HEK293 (cell line): Measurements from ENCODE around the gene NLRP9.

Experiments
- CTCF ChIA-PET: fragments of 350-600 bp; formaldehyde crosslinking; extraction: SDS; loops from one replicate; lab custom pipeline; 2021; ENCODE audit warnings: antibody characterized with exemption; lab: Yijun Ruan, JAX
- POLR2A ChIA-PET: fragments of 300-600 bp; formaldehyde crosslinking; extraction: SDS; loops from one replicate; lab custom pipeline; 2020; ENCODE audit warnings: antibody characterized with exemption, inconsistent platforms; lab: Yijun Ruan, JAX
- H3K27ac ChIP-seq: fragments of 200-500 bp; sonication (Bioruptor generic); 2 replicates; pipeline ENCODE4 v1.5.1; 2014; ENCODE audit warnings: low read depth, low read length, control low read depth, inconsistent platforms; ENCODE audit errors: extremely low read depth
- H3K36me3 ChIP-seq, 2 experiments: fragments of 200-500 bp in 1 of 2; sonication (Bioruptor generic) in 1 of 2; 1 replicate in 1 of 2; 2 replicates in 1 of 2; pipeline ENCODE4 v1.5.1; 2014 to 2017; ENCODE audit warnings: inconsistent platforms in 2 of 2, low read length in 2 of 2; ENCODE audit not compliant: control insufficient read depth in 2 of 2, insufficient read depth in 1 of 2
- H3K4me1 ChIP-seq: fragments of 200-500 bp; sonication (Bioruptor generic); 2 replicates; pipeline ENCODE4 v1.5.1; 2014; ENCODE audit warnings: mild to moderate bottlenecking, low read length, inconsistent platforms; ENCODE audit not compliant: control insufficient read depth, insufficient read depth
- H3K4me3 ChIP-seq: 2 replicates; pipeline ENCODE4 v1.5.1; 2011; ENCODE audit warnings: low read depth, mild to moderate bottlenecking, control low read depth, low read length, moderate library complexity
- H3K9me3 ChIP-seq: fragments of 200-500 bp; sonication (Bioruptor generic); 2 replicates; pipeline ENCODE4 v1.5.1; 2014; ENCODE audit warnings: low read depth, low read length, inconsistent platforms; ENCODE audit not compliant: control insufficient read depth, insufficient read depth
- BCL11A ChIP-seq: fragments of 450-650 bp; formaldehyde crosslinking; IDR thresholded peaks from 2 replicates; pipeline ENCODE4 v1.5.1; 2016; ENCODE audit warnings: low read depth, missing biosample characterization, missing genetic modification characterization
- BCL11B ChIP-seq: fragments of 450-650 bp; formaldehyde crosslinking; IDR thresholded peaks from 2 replicates; pipeline ENCODE4 v1.5.1; 2016; ENCODE audit warnings: low read depth, missing biosample characterization, missing genetic modification characterization
- FEZF1 ChIP-seq: fragments of 450-650 bp; formaldehyde crosslinking; IDR thresholded peaks from 2 replicates; pipeline ENCODE4 v1.5.1; 2016; ENCODE audit warnings: missing biosample characterization, missing genetic modification characterization
- HIC1 ChIP-seq: fragments of 450-650 bp; formaldehyde crosslinking; IDR thresholded peaks from 2 replicates; pipeline ENCODE4 v1.5.1; 2016; ENCODE audit warnings: missing biosample characterization, missing genetic modification characterization
- HOXC10 ChIP-seq: sonication (generic); formaldehyde crosslinking; IDR thresholded peaks from 2 replicates; pipeline ENCODE4 v1.8.1; 2023; ENCODE audit warnings: mild to moderate bottlenecking, missing genetic modification reagents
- KLF1 ChIP-seq: fragments of 450-650 bp; formaldehyde crosslinking; IDR thresholded peaks from 2 replicates; pipeline ENCODE4 v1.5.1; 2016; ENCODE audit warnings: missing biosample characterization, missing genetic modification characterization
- KLF16 ChIP-seq: fragments of 450-650 bp; formaldehyde crosslinking; IDR thresholded peaks from 2 replicates; pipeline ENCODE4 v1.5.1; 2017; ENCODE audit warnings: missing biosample characterization, missing genetic modification characterization
- KLF9 ChIP-seq: fragments of 450-650 bp; formaldehyde crosslinking; IDR thresholded peaks from 2 replicates; pipeline ENCODE4 v1.5.1; 2016; ENCODE audit warnings: missing biosample characterization, missing genetic modification characterization, low read depth
- PATZ1 ChIP-seq: fragments of 450-650 bp; formaldehyde crosslinking; IDR thresholded peaks from 2 replicates; pipeline ENCODE4 v1.5.1; 2016; ENCODE audit warnings: missing biosample characterization, missing genetic modification characterization
- SETDB1 ChIP-seq: IDR thresholded peaks from one replicate; pipeline ENCODE4 v1.6.1; 2017; ENCODE audit warnings: mild to moderate bottlenecking, low read length, moderate library complexity, mixed read lengths; ENCODE audit not compliant: insufficient read length
- SP3 ChIP-seq: fragments of 450-650 bp; formaldehyde crosslinking; IDR thresholded peaks from 2 replicates; pipeline ENCODE4 v1.5.1; 2016; ENCODE audit warnings: missing biosample characterization, missing genetic modification characterization
- TRIM28 ChIP-seq: IDR thresholded peaks from 2 replicates; pipeline ENCODE4 v1.6.1; 2011; ENCODE audit warnings: low read length, control low read depth, borderline replicate concordance
- ZFP3 ChIP-seq: fragments of 450-650 bp; formaldehyde crosslinking; IDR thresholded peaks from 2 replicates; pipeline ENCODE4 v1.5.1; 2016; ENCODE audit warnings: low read depth, missing biosample characterization, missing genetic modification characterization
- ZNF174 ChIP-seq: fragments of 450-650 bp; formaldehyde crosslinking; IDR thresholded peaks from 2 replicates; pipeline ENCODE4 v1.5.0; 2017; ENCODE audit warnings: missing biosample characterization, mild to moderate bottlenecking, missing genetic modification characterization
- ZNF202 ChIP-seq: fragments of 450-650 bp; formaldehyde crosslinking; IDR thresholded peaks from 2 replicates; pipeline ENCODE4 v1.5.1; 2016; ENCODE audit warnings: missing biosample characterization, missing genetic modification characterization, borderline replicate concordance
- ZNF214 ChIP-seq: fragments of 450-650 bp; formaldehyde crosslinking; IDR thresholded peaks from 2 replicates; pipeline ENCODE4 v1.5.1; 2017; ENCODE audit warnings: missing biosample characterization, mild to moderate bottlenecking, missing genetic modification characterization, borderline replicate concordance
- ZNF239 ChIP-seq: fragments of 450-650 bp; formaldehyde crosslinking; IDR thresholded peaks from 2 replicates; pipeline ENCODE4 v1.5.1; 2016; ENCODE audit warnings: missing biosample characterization, missing genetic modification characterization
- ZNF248 ChIP-seq: fragments of 450-650 bp; formaldehyde crosslinking; IDR thresholded peaks from 2 replicates; pipeline ENCODE4 v1.5.1; 2017; ENCODE audit warnings: missing biosample characterization, missing genetic modification characterization
- ZNF266 ChIP-seq: fragments of 450-650 bp; formaldehyde crosslinking; IDR thresholded peaks from 2 replicates; pipeline ENCODE4 v1.5.1; 2016; ENCODE audit warnings: missing biosample characterization, missing genetic modification characterization, low read depth
- ZNF366 ChIP-seq: fragments of 450-650 bp; formaldehyde crosslinking; conservative IDR thresholded peaks from 2 replicates; pipeline ENCODE4 v1.5.1; 2016; ENCODE audit warnings: missing biosample characterization, missing genetic modification characterization
- ZNF449 ChIP-seq: fragments of 450-650 bp; formaldehyde crosslinking; IDR thresholded peaks from 2 replicates; pipeline ENCODE4 v1.5.1; 2017; ENCODE audit warnings: missing biosample characterization, mild to moderate bottlenecking, missing genetic modification characterization, moderate library complexity
- ZNF521 ChIP-seq: fragments of 450-650 bp; formaldehyde crosslinking; IDR thresholded peaks from 2 replicates; pipeline ENCODE4 v1.5.1; 2017; ENCODE audit warnings: missing biosample characterization, mild to moderate bottlenecking, missing genetic modification characterization
- ZNF549 ChIP-seq: fragments of 450-650 bp; IDR thresholded peaks from 2 replicates; pipeline ENCODE4 v1.5.1; 2018; ENCODE audit warnings: missing biosample characterization, missing genetic modification characterization, mild to moderate bottlenecking, inconsistent platforms, moderate library complexity
- ZNF555 ChIP-seq: fragments of 450-650 bp; formaldehyde crosslinking; conservative IDR thresholded peaks from 2 replicates; pipeline ENCODE4 v1.5.1; 2017; ENCODE audit warnings: missing biosample characterization, mild to moderate bottlenecking, missing genetic modification characterization, inconsistent platforms
- ZNF600 ChIP-seq: fragments of 450-650 bp; formaldehyde crosslinking; IDR thresholded peaks from 2 replicates; pipeline ENCODE4 v1.5.1; 2016; ENCODE audit warnings: missing biosample characterization, missing genetic modification characterization
- ZNF629 ChIP-seq: fragments of 450-650 bp; formaldehyde crosslinking; IDR thresholded peaks from 2 replicates; pipeline ENCODE4 v1.5.1; 2017; ENCODE audit warnings: missing biosample characterization, missing genetic modification characterization
- ZNF658 ChIP-seq: fragments of 450-650 bp; formaldehyde crosslinking; IDR thresholded peaks from 2 replicates; pipeline ENCODE4; 2016; ENCODE audit warnings: missing biosample characterization, missing genetic modification characterization
- ZNF670 ChIP-seq: fragments of 450-650 bp; formaldehyde crosslinking; IDR thresholded peaks from 2 replicates; pipeline ENCODE4 v1.5.1; 2016; ENCODE audit warnings: missing biosample characterization, missing genetic modification characterization, low read depth
- ZNF76 ChIP-seq: fragments of 450-650 bp; formaldehyde crosslinking; IDR thresholded peaks from 2 replicates; pipeline ENCODE4; 2016; ENCODE audit warnings: low read depth, missing biosample characterization, missing genetic modification characterization, borderline replicate concordance
- ZNF785 ChIP-seq: fragments of 450-650 bp; formaldehyde crosslinking; IDR thresholded peaks from 2 replicates; pipeline ENCODE4 v1.5.1; 2016; ENCODE audit warnings: missing biosample characterization, missing genetic modification characterization
- ZNF830 ChIP-seq: fragments of 450-650 bp; IDR thresholded peaks from 2 replicates; pipeline ENCODE4 v1.5.0; 2018; ENCODE audit warnings: missing biosample characterization, missing genetic modification characterization, low read depth, mild to moderate bottlenecking, moderate library complexity

NLRP9 gene

GRCh38 chr19:55670280-55671053 lies 67.7 kb downstream of the NLRP9 start (continued):
- TF ChIP-seq PATZ1: peak; percentile 28; the same call in 1 of the 2 replicates
- peak; percentile 96 for TF ChIP-seq HIC1
- TF ChIP-seq ZNF239 (tag by site-specific recombination): no peak
- TF ChIP-seq ZNF549 (tag by site-specific recombination): no peak
- TF ChIP-seq ZNF600: peak; percentile 93
- no peak for TF ChIP-seq ZNF521 (tag by site-specific recombination)
- TF ChIP-seq ZNF830 (tag by site-specific recombination): no peak
- no peak for TF ChIP-seq ZNF248 (tag by site-specific recombination)
- TF ChIP-seq ZNF555 (tag by site-specific recombination): no peak
- no peak for TF ChIP-seq ZNF266 (tag by site-specific recombination)
- no peak for TF ChIP-seq ZNF174 (tag by site-specific recombination)
- no peak for TF ChIP-seq ZNF449 (tag by site-specific recombination)

GRCh38 chr19:55669418-55670279 lies 68.6 kb downstream of the NLRP9 start:
- ChIA-PET CTCF (interaction anchor here (1.0 to 2.5 kb wide), 2 partner anchors 15 to 37 kb away, joined by 7 to 35 read pairs; no protein-coding TSS in a partner anchor), POLR2A (no interaction called here)
- Histone ChIP-seq H3K9me3 (no peaks in the 10 kb centered on the region), H3K27ac (no peak overlapping the region), H3K4me1 (peaks cover 12% of the 10 kb centered on the region), H3K36me3 (peaks cover 33 to 78% of the 10 kb centered on the region in 2 experiments; a peak in 2 of 3 replicates), H3K4me3 (no peak overlapping the region)
- TF ChIP-seq TRIM28: no peak
- TF ChIP-seq ZNF658: no peak
- no peak for TF ChIP-seq HOXC10 (CRISPR knock-in tag)
- no peak for TF ChIP-seq ZFP3 (tag by site-specific recombination)
- TF ChIP-seq KLF1 (tag by site-specific recombination): no peak
- TF ChIP-seq ZNF366 (tag by site-specific recombination): 0 out of 2 replicates have a peak, but pooled peaks have one; percentile 42
- no peak for TF ChIP-seq ZNF76 (tag by site-specific recombination)
- TF ChIP-seq ZNF202 (tag by site-specific recombination): no peak
- TF ChIP-seq BCL11B (tag by site-specific recombination): peak; percentile 70; the same call in 1 of the 2 replicates
- TF ChIP-seq KLF9 (tag by site-specific recombination): no peak
- no peak for TF ChIP-seq FEZF1 (tag by site-specific recombination)
- no peak for TF ChIP-seq ZNF670 (tag by site-specific recombination)
- no peak for TF ChIP-seq SP3 (tag by site-specific recombination)
- TF ChIP-seq BCL11A (tag by site-specific recombination): peak; percentile 57; the same call in 1 of the 2 replicates
- no peak for TF ChIP-seq KLF16
- no peak for TF ChIP-seq ZNF600
- no peak for TF ChIP-seq ZNF629 (tag by site-specific recombination)
- TF ChIP-seq ZNF785 (tag by site-specific recombination): no peak
- no peak for TF ChIP-seq SETDB1
- no peak for TF ChIP-seq ZNF214
